Effector memory CD8-positive, alpha-beta T cell (primary cell): Measurements from ENCODE around the gene TUSC7.

Source experiments
- ATAC-seq: fragments of 150-1000 bp; cut with Tn5 transposase; replicated peaks from 2 replicates; pipeline ENCODE4 v1.10.0; 2021; ENCODE audit warnings: mild to moderate bottlenecking, moderate library complexity
- DNase-seq, 3 experiments: peaks; one replicate each; pipeline ENCODE4 v3.0.0; 2021
- H3K27ac Mint-ChIP-seq, 2 donors: one replicate each; pipeline ENCODE4 v1.8.0; 2022; ENCODE audit warnings: mild to moderate bottlenecking in 2 of 2, mixed read lengths in 2 of 2, moderate library complexity in 2 of 2
- H3K27me3 Mint-ChIP-seq, 2 donors: one replicate each; pipeline ENCODE4 v1.8.0; 2022; ENCODE audit warnings: mixed read lengths in 2 of 2
- H3K36me3 Mint-ChIP-seq: one replicate; pipeline ENCODE4 v1.8.0; 2022; ENCODE audit warnings: mild to moderate bottlenecking, moderate library complexity, mixed read lengths; ENCODE audit not compliant: insufficient read depth
- H3K4me1 Mint-ChIP-seq, 2 donors: one replicate each; pipeline ENCODE4 v1.8.0; 2022; ENCODE audit warnings: low read depth in 2 of 2, mixed read lengths in 2 of 2
- H3K4me3 Mint-ChIP-seq, 2 donors: one replicate each; pipeline ENCODE4 v1.8.0; 2022; ENCODE audit warnings: mild to moderate bottlenecking in 2 of 2, mixed read lengths in 2 of 2, moderate library complexity in 2 of 2
- H3K9me3 Mint-ChIP-seq, 2 donors: one replicate each; pipeline ENCODE4 v1.8.0; 2022; ENCODE audit warnings: mixed read lengths in 2 of 2

The TUSC7 gene

DNA sequence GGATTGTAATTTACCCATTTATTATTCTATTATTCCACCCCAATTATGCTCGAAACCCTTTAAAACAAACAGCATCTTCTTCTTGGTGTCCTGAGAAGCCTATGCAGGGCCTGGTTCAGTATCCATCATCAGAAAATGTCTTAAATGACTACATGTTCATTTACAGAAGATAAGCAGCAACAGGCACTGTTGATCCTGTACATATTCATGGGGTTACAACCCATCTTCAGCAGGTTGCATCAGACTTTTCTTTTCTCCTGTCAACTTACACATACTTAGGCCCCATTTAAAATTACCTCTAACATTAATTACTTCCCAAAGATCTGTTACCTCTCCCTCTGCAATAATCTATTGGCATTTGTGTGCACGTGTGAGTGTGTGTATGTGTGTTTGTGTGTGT, 18.9 kb downstream of the TUSC7 start:
- H3K4me1 Mint-ChIP-seq = no peaks in the 10 kb centered on the region
- no peaks in the 10 kb centered on the region for H3K36me3 Mint-ChIP-seq
- H3K4me3 Mint-ChIP-seq = no peak overlapping the region
- H3K27ac Mint-ChIP-seq = no peak overlapping the region
- peaks cover 4 to 14% of the 10 kb centered on the region in 2 donors for H3K9me3 Mint-ChIP-seq
- H3K27me3 Mint-ChIP-seq = no peaks in the 10 kb centered on the region
- DNase-seq (no peak), ATAC-seq (no peak)

DNA sequence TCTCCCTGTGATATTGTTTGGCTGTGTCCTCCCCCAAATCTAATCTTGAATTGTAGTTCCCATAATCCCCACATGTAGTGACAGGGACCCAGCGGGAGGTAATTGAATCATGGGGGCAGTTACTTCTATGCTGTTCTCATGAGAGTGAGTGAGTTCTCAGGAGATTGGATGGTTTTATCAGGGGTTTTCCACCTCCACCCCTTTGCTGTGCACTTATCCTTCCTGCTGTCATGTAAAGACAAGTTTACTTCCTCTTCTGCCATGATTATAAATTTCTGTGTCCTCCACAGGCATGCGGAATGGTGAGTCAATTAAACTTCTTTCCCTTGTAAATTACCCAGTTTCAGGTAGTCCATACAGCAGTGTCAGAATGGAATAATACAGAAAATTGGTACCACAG, 24.7 kb downstream of the TUSC7 start:
- no peak overlapping the region for H3K27ac Mint-ChIP-seq
- H3K4me3 Mint-ChIP-seq = no peak overlapping the region
- no peaks in the 10 kb centered on the region for H3K27me3 Mint-ChIP-seq
- H3K9me3 Mint-ChIP-seq = peaks cover 7 to 13% of the 10 kb centered on the region in 2 donors
- DNase-seq (no peak), ATAC-seq (no peak)
- no peaks in the 10 kb centered on the region for H3K36me3 Mint-ChIP-seq
- H3K4me1 Mint-ChIP-seq = no peaks in the 10 kb centered on the region

DNA sequence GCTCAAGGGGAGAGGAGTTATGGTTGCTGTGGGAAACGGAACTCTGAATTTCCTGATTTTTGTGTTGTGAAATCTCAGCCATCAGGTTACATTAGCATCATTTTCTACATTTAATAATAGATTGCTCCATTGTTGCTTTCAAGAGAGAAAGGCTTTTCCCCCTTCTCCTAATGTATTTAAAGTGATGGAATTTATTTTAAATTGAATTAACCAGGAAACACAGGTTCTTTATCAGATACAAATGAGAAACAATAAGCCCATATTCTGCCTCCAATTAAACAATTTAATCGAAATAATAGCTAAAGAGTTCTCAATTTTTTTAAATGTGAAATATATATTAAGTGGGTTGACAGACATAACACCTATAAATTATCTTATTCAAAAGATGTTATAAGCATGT, 30.1 kb downstream of the TUSC7 start:
- DNase-seq = no peak
- Mint-ChIP-seq H3K27me3 (no peaks in the 10 kb centered on the region), H3K4me3 (no peak overlapping the region), H3K36me3 (no peaks in the 10 kb centered on the region), H3K27ac (no peak overlapping the region), H3K4me1 (no peaks in the 10 kb centered on the region), H3K9me3 (peaks cover 6 to 7% of the 10 kb centered on the region in 2 donors)
- ATAC-seq = no peak

DNA sequence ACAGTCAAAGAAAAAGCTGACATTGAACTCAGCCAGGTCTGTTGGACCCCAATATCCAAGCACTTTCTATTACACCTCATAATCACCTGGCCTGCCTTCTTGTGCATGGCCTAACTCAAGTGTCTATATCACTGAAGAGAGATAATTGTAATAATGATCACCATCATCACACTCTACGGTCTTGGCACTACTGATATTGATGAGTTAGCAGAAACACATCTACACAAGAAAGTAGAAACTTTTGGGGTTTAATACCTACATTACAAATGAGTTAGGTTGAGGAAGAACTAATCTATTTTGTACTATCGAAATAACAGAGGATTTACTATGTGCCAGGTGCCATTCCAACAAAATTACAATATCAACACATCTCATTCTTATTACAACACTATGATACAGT, 30.7 kb downstream of the TUSC7 start:
- Mint-ChIP-seq H3K9me3 (peaks cover 7% of the 10 kb centered on the region in 2 donors), H3K27ac (no peak overlapping the region), H3K4me1 (no peaks in the 10 kb centered on the region), H3K36me3 (no peaks in the 10 kb centered on the region), H3K27me3 (no peaks in the 10 kb centered on the region), H3K4me3 (no peak overlapping the region)
- ATAC-seq (no peak), DNase-seq (no peak)

DNA sequence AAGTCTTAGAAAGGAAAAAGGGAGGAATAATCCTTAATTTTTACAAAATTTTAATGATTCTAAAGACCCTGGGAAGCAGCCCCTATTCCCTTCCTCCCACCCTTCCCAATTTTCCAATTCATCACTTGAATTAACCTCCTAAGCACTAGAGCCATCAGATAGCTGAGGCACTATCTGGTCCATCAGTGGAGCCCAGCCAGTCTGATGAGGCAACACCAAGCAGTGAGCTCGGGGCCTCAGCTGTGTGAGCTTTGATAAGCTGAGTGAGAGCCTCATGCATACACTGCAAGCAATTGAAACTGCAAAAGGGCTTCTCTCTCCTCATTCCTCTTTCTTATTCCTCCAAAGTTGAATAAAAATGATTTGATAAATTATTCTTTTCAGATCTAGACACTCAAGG, 31.9 kb downstream of the TUSC7 start:
- no peaks in the 10 kb centered on the region for H3K4me1 Mint-ChIP-seq
- H3K9me3 Mint-ChIP-seq = peaks cover 4 to 8% of the 10 kb centered on the region in 2 donors
- DNase-seq (no peak), ATAC-seq (no peak)
- H3K27me3 Mint-ChIP-seq = no peaks in the 10 kb centered on the region
- no peak overlapping the region for H3K27ac Mint-ChIP-seq
- no peak overlapping the region for H3K4me3 Mint-ChIP-seq
- no peaks in the 10 kb centered on the region for H3K36me3 Mint-ChIP-seq

DNA sequence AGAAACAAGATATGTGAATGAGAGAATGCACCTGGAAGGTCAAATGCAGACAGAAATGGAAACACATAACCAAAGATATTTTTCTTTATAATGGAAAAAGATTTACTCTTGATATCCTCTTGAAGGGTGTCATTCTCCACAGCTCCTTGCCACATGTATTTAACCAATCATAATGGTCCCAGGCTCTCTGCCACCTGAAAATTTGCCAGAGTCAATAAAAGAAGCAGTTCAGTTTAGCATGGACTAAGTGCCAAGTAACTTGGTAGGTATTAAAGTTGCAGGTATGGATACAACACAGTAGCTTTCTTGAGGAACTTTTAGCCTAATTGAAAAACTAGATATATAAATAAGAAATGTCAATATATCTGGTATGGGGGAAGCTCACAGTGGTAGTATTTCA, 33.5 kb downstream of the TUSC7 start:
- ATAC-seq = no peak
- no peaks in the 10 kb centered on the region for H3K36me3 Mint-ChIP-seq
- no peaks in the 10 kb centered on the region for H3K27me3 Mint-ChIP-seq
- no peaks in the 10 kb centered on the region for H3K4me1 Mint-ChIP-seq
- no peak overlapping the region for H3K4me3 Mint-ChIP-seq
- no peak for DNase-seq
- H3K9me3 Mint-ChIP-seq = peaks cover 1 to 6% of the 10 kb centered on the region in 2 donors
- no peak overlapping the region for H3K27ac Mint-ChIP-seq

DNA sequence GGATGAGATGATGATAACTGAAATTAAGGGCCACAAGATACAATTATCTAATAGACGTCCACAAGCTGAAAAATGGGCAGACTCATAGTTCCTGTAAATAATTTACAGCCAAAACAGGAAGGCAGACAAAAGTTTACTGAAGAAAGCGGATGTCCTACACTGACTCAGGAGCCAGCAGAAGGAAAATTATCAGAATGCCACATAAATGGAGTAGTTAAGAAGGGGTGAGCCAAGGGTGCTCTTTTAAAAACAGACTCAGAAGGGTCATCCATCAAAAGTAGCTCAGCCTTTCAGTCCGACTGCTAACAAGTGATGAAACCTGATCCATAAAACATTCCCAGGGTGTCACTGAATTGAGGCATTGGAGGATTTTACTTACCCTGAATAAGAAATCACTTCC, 39.8 kb downstream of the TUSC7 start:
- Mint-ChIP-seq H3K4me1 (no peaks in the 10 kb centered on the region), H3K4me3 (no peak overlapping the region), H3K9me3 (peaks cover 4 to 10% of the 10 kb centered on the region in 2 donors), H3K36me3 (no peaks in the 10 kb centered on the region), H3K27me3 (no peaks in the 10 kb centered on the region), H3K27ac (no peak overlapping the region)
- ATAC-seq = no peak
- DNase-seq = no peak

DNA sequence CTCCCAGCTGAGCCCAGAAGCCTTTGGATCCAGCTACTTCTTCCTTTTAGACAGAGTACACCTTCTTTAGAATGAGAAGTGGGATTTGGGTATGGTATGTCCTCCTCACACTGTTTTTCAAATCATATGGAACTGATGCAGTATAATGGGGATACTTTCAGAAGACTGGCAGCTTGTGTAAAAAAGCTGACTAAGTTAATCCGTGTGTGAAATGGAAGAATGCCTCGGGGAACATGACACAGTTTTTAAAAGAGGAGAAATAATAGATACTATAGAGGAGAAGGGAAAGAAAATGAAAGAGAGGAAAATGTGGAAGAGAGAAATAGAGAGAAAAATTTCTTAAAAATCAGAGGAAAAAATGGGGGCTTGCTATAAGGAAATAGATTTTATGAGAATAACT, 47.7 kb downstream of the TUSC7 start:
- Mint-ChIP-seq H3K27ac (no peak overlapping the region), H3K36me3 (no peaks in the 10 kb centered on the region), H3K9me3 (peaks cover 1 to 6% of the 10 kb centered on the region in 2 donors), H3K4me3 (no peak overlapping the region), H3K4me1 (no peaks in the 10 kb centered on the region), H3K27me3 (no peaks in the 10 kb centered on the region)
- ATAC-seq (no peak), DNase-seq (no peak)

DNA sequence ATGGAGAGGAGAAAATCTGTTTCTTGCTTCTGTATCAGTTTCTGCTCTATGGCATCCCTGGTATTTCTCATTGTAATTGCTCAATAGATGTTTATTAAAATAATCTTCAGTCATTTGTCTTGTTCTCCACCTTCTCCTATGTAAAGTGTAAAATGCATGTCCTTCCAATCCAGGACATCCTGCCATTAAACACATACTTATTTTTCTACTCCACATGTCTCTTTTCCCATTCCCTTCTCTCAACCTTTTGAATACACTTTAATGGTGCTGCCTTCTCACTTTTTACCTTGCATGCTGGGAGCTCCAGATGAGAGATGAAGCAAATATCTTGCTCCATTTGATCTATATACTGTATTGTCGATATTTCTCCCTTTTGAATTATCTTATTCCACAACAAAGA, 49.7 kb downstream of the TUSC7 start:
- DNase-seq = no peak
- Mint-ChIP-seq H3K27me3 (no peaks in the 10 kb centered on the region), H3K9me3 (peaks cover 2 to 6% of the 10 kb centered on the region in 2 donors), H3K4me1 (no peaks in the 10 kb centered on the region), H3K36me3 (no peaks in the 10 kb centered on the region), H3K4me3 (no peak overlapping the region), H3K27ac (no peak overlapping the region)
- no peak for ATAC-seq
